Activated CD4-positive, alpha-beta T cell treated with anti-CD3 and anti-CD28 coated beads for 24 hours (primary cell): Measurements from ENCODE around the gene GGNBP2.
A peak's percentile ranks its signal among the peaks of the same experiment; 100 is the strongest.
"Not testable (repeated sequence)": the region's sequence is repeated elsewhere in the genome, so short reads cannot be mapped to it uniquely, and the experiment has no call there.

ENCODE experiments used
- DNase-seq, 2 donors: peaks; one replicate each; pipeline ENCODE4 v3.0.0-alpha.2; 2020; ENCODE audit warnings: low read depth in 2 of 2

GGNBP2 gene

GRCh38 chr17:36600936-36601302, 56.2 kb downstream of the GGNBP2 start:
- DNase-seq = no peak

- peak; percentile 85 to 90 for DNase-seq
These were observed 56.7 kb downstream of the GGNBP2 start, which contains the start of gene MRM1 for GRCh38 chr17:36601303-36602029. Gene MRM1 (plus strand): TSS chr17:36601583. CDS start chr17:36601811, 228 bp downstream.

- no peak for DNase-seq
These were observed 57.5 kb downstream of the GGNBP2 start for GRCh38 chr17:36602030-36602748.

GRCh38 chr17:36602924-36603384, 58.2 kb downstream of the GGNBP2 start:
- peak; percentile 58 to 65 for DNase-seq

- DNase-seq = not testable (repeated sequence)
These were observed 60.3 kb downstream of the GGNBP2 start for GRCh38 chr17:36605028-36605427.

GRCh38 chr17:36608280-36608679, 63.6 kb downstream of the GGNBP2 start:
- no peak for DNase-seq

- no peak for DNase-seq
These were observed 64.2 kb downstream of the GGNBP2 start for GRCh38 chr17:36608794-36609497.

GRCh38 chr17:36609498-36609862, 64.8 kb downstream of the GGNBP2 start:
- DNase-seq = no peak

- no peak for DNase-seq
These were observed 65.8 kb downstream of the GGNBP2 start for GRCh38 chr17:36610474-36610873.

- DNase-seq = no peak
These were observed 66.8 kb downstream of the GGNBP2 start for GRCh38 chr17:36611345-36612072.

GRCh38 chr17:36612323-36612722, 67.6 kb downstream of the GGNBP2 start:
- DNase-seq = no peak

GRCh38 chr17:36613155-36613554, 68.4 kb downstream of the GGNBP2 start:
- DNase-seq = no peak

GRCh38 chr17:36614081-36614480, 69.4 kb downstream of the GGNBP2 start:
- no peak for DNase-seq

- no peak for DNase-seq
These were observed 70.2 kb downstream of the GGNBP2 start for GRCh38 chr17:36614933-36615332.

GRCh38 chr17:36616061-36617029, 71.6 kb downstream of the GGNBP2 start:
- DNase-seq = no peak

GRCh38 chr17:36617773-36618172, 73.1 kb downstream of the GGNBP2 start:
- no peak for DNase-seq

- no peak for DNase-seq
These were observed 78.6 kb downstream of the GGNBP2 start for GRCh38 chr17:36623281-36623680.

GRCh38 chr17:36625188-36625587, 80.5 kb downstream of the GGNBP2 start:
- no peak for DNase-seq

GRCh38 chr17:36627101-36627500, 82.4 kb downstream of the GGNBP2 start:
- no peak for DNase-seq

GRCh38 chr17:36628576-36628975, 83.9 kb downstream of the GGNBP2 start:
- DNase-seq = no peak
